Lower lobe of right lung (tissue), 2 donors: ENCODE measurements around the gene STK11IP. TPM values are rescaled to one million over a fixed set of nuclear protein-coding genes. Genes with fewer than 3 reads are reported as not detected.

Source experiments
- ATAC-seq, 2 donors: fragments of 200-7000 bp; cut with Tn5 transposase; one replicate each; pipeline ENCODE4 v1.9.1; 2020 to 2022; ENCODE audit warnings: mild to moderate bottlenecking in 2 of 2, moderate library complexity in 2 of 2
- DNase-seq: peaks from one replicate; pipeline ENCODE4 v3.0.0-alpha.2; 2020
- H3K27ac ChIP-seq: fragments of 200-600 bp; one replicate; pipeline ENCODE4 v1.8.0; 2022
- H3K27me3 ChIP-seq: fragments of 200-600 bp; one replicate; pipeline ENCODE4 v1.8.0; 2022; ENCODE audit warnings: low read depth
- H3K36me3 ChIP-seq: fragments of 200-600 bp; one replicate; pipeline ENCODE4 v1.8.0; 2022; ENCODE audit warnings: mild to moderate bottlenecking
- H3K4me1 ChIP-seq: fragments of 200-600 bp; one replicate; pipeline ENCODE4 v1.8.0; 2022
- H3K4me3 ChIP-seq: fragments of 200-600 bp; one replicate; pipeline ENCODE4 v1.8.0; 2022; ENCODE audit warnings: mild to moderate bottlenecking
- H3K9me3 ChIP-seq: fragments of 200-600 bp; one replicate; pipeline ENCODE4 v1.8.0; 2022
- intact Hi-C: fragments of 100-400 bp; cut with DNase I; formaldehyde crosslinking; loops from one replicate; pipeline ENCODE4 v1.11.0; 2022
- microRNA-seq: library from miRNA; unstranded; fragments of <30 nt; microRNA quantifications from one replicate; pipeline ENCODE4 v1.2.0, GENCODE V29; 2020; ENCODE audit warnings: borderline number of aligned reads
- total RNA-seq: library from RNA; stranded (reverse); fragmentation: NEBNext Ultra II Directional; extraction: Animal tissue kit (Norgen Biotek cat#: 25700); gene quantifications from one replicate; pipeline ENCODE4 v1.2.1, GENCODE V29; 2021
- TF ChIP-seq, protein P1 (sequence below): fragments of 200-600 bp; IDR thresholded peaks from one replicate; pipeline ENCODE4 v1.8.0; 2022; ENCODE audit warnings: antibody characterized with exemption, mild to moderate bottlenecking
- donor health status: DM: no; HTN: yes; CAD: no; lungs with severe emphysema.

STK11IP gene
- total RNA-seq, 1 donor from 2014 or later: 31.8 TPM

DNA sequence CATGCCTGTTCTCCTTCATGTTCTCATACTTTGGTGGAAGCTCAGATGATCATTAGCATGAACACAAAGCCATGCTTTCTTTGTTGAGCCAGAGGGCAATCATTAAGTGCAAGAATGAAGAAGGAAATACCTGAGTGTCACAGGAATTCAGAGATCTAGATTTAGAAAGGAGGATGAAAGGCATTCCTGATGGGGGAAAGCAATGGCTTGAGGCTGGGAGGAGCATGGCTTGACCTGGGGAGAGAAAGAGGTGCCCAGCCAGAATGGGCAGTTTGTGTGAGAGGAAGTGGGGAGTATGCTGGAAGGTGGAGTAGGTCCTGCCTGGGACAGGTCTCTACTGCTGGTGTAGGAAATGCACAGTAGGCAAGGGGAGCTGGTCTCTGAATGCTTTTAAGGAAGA is 64.9 kb downstream of the STK11IP start:
- Histone ChIP-seq H3K4me1 (no peaks in the 10 kb centered on the region), H3K27me3 (no peaks in the 10 kb centered on the region), H3K36me3 (no peaks in the 10 kb centered on the region), H3K27ac (no peak overlapping the region), H3K9me3 (peaks cover 9% of the 10 kb centered on the region), H3K4me3 (no peak overlapping the region)
- ATAC-seq (no peak), DNase-seq (no peak)
- TF ChIP-seq, protein P1, sequence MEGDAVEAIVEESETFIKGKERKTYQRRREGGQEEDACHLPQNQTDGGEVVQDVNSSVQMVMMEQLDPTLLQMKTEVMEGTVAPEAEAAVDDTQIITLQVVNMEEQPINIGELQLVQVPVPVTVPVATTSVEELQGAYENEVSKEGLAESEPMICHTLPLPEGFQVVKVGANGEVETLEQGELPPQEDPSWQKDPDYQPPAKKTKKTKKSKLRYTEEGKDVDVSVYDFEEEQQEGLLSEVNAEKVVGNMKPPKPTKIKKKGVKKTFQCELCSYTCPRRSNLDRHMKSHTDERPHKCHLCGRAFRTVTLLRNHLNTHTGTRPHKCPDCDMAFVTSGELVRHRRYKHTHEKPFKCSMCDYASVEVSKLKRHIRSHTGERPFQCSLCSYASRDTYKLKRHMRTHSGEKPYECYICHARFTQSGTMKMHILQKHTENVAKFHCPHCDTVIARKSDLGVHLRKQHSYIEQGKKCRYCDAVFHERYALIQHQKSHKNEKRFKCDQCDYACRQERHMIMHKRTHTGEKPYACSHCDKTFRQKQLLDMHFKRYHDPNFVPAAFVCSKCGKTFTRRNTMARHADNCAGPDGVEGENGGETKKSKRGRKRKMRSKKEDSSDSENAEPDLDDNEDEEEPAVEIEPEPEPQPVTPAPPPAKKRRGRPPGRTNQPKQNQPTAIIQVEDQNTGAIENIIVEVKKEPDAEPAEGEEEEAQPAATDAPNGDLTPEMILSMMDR: no peak
- intact Hi-C loops: no loop called here

DNA sequence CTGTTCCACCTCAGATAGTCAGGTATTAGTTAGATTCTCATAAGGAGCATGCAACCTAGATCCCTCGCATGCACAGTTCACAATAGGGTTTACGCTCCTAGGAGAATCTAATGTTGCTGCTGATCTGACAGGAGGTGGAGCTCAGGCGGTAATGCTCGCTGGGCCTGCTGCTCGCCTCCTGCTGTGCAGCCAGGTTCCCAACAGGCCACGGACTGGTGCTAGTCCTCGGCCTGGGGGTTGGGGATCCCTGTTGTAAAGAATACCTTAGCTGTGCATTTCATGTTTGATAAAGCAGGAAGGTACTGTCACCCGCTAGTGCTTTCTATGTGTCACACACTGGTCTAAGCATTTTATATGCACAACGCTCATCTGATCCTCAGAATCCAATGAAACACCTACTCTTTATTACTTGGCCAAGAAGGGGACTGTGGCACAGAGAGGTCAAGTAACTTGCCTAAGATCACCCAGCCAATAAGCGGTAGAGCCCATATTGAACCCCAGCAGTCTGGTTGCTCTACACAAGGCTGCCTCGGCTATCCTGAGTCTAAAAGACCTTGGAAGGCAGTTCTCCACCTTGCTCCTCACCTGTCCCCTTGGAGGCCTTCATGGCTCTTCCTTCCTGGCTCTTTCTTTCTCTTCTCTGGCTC is 65.6 kb downstream of the STK11IP start:
- no peak overlapping the region for H3K4me3 ChIP-seq
- H3K9me3 ChIP-seq: peaks cover 9% of the 10 kb centered on the region
- H3K27ac ChIP-seq: no peak overlapping the region
- intact Hi-C loops: no loop called here
- ATAC-seq (no peak), DNase-seq (no peak)
- no peaks in the 10 kb centered on the region for H3K4me1 ChIP-seq
- H3K27me3 ChIP-seq: no peaks in the 10 kb centered on the region
- H3K36me3 ChIP-seq: no peaks in the 10 kb centered on the region
- TF ChIP-seq, protein P1: no peak

DNA sequence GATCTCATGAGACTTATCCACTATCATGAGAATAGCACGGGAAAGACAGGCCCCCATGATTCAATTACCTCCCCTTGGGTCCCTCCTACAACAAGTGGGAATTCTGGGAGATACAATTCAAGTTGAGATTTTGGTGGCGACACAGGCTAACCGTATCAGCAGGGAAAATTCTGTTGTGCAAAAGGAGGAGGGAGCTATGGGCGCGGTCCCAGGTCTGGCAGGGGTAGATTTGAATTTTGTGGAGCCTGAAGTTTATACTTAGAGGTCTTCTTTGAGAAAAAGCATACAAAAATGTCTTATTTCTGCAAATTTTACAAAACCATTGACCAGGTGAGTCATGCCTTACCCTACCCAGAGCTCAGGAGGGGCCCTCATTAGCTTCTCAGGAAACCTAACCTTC is 66.4 kb downstream of the STK11IP start:
- no peak for DNase-seq
- H3K27ac ChIP-seq: no peak overlapping the region
- H3K36me3 ChIP-seq: no peaks in the 10 kb centered on the region

DNA sequence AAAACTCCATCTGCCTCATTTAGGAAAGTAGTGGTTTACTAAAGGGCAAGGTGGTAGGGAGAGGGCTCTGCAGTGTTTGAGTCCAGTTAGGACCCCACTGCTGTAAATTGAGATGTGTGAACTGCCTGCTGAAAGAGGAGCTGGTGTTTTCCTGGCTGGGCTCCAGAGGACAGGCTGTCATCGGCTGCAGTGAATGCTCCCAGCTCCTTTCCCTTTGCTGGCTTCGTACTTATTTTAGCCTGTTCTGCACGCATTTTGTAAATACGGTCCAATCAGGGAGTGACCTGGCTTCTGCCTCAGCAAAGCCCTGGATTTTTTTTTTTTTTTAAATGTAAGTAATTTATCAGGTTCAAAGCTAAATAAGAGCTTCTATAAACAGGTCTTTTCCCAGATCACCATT is 67.3 kb downstream of the STK11IP start:
- Histone ChIP-seq H3K27ac (no peak overlapping the region), H3K27me3 (no peaks in the 10 kb centered on the region), H3K4me3 (no peak overlapping the region), H3K4me1 (no peaks in the 10 kb centered on the region), H3K9me3 (peaks cover 9% of the 10 kb centered on the region), H3K36me3 (no peaks in the 10 kb centered on the region)
- TF ChIP-seq, protein P1: no peak
- DNase-seq (no peak), ATAC-seq (no peak)
- intact Hi-C loops: no loop called here

More for the DNA sequence above, 66.4 kb downstream of the STK11IP start:
- Histone ChIP-seq H3K4me1 (no peaks in the 10 kb centered on the region), H3K27me3 (no peaks in the 10 kb centered on the region), H3K9me3 (peaks cover 9% of the 10 kb centered on the region), H3K4me3 (no peak overlapping the region)
- intact Hi-C loops: no loop called here
- ATAC-seq: no peak
- TF ChIP-seq, protein P1: no peak

DNA sequence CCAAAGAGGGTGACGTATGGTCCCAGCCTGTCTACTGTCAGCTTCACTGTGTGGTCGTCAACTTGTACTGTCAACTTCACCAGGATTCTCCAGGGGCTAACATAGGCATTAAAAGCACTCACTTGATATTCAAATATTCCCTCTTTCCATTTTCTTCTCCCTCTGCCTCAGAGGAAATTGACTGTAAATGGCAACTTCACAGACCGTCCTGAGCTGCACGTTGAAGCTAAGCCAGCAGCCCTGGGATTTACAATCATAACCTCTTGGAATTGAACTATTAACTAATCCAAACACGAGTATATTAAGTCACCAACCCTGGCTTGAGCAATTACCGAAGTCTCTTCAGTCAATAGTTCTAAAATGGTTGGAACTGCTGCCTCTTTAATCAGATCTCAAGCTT is 68.3 kb downstream of the STK11IP start:
- H3K36me3 ChIP-seq: no peaks in the 10 kb centered on the region
- intact Hi-C loops: no loop called here
- peaks cover 6% of the 10 kb centered on the region for H3K9me3 ChIP-seq
- no peaks in the 10 kb centered on the region for H3K27me3 ChIP-seq
- no peak for DNase-seq
- H3K4me3 ChIP-seq: no peak overlapping the region
- H3K4me1 ChIP-seq: no peaks in the 10 kb centered on the region
- no peak overlapping the region for H3K27ac ChIP-seq
- ATAC-seq: no peak
- TF ChIP-seq, protein P1: no peak

Small RNA genes lying within 50 kb of the gene (microRNA-seq; reads per million reads assigned to microRNA genes)
- not detected for gene MIR3132

Other genes with a start within 250 kb of the STK11IP start
- 79.5 TPM for gene DNPEP, start 209.9 kb upstream of the STK11IP start, total RNA-seq
- 64.5 TPM for gene DES, start 179.5 kb upstream of the STK11IP start, total RNA-seq
- 6.5 TPM for gene SPEG, start 163.0 kb upstream of the STK11IP start, total RNA-seq
- 29.9 TPM for gene GMPPA, start 99.0 kb upstream of the STK11IP start, total RNA-seq
- gene ASIC4, start 83.4 kb upstream of the STK11IP start, total RNA-seq: 0.53 TPM
- gene CHPF, start 54.0 kb upstream of the STK11IP start, total RNA-seq: 23.2 TPM
- 1.4 TPM for gene TMEM198, start 53.8 kb upstream of the STK11IP start, total RNA-seq
- 49.4 TPM for gene OBSL1, start 26.3 kb upstream of the STK11IP start, total RNA-seq
- not detected for gene INHA, start 25.5 kb upstream of the STK11IP start, total RNA-seq
- gene SLC4A3, start 29.8 kb downstream of the STK11IP start, total RNA-seq: 1.0 TPM